Measurements from ENCODE around the gene ESRRA.

The ESRRA gene

DNA sequence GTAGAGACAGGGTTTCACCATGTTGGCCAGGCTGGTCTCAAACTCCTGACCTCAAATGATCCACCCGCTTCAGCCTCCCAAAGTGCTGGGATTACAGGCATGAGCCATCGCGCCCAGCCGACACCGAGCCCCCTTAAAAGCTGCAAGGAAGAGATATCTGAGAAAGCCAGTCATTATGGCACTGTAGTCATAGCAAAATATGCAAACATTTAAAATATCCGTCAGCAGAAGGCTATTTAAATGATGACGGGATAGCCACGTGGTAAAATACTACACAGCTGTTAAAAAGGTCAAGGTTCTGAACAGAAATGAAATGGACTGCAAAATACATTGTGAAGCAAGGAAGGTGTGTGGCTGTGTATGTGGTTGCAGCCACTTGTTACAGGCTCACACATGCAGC, 28.2 kb downstream of the ESRRA start:
- no peak for DNase-seq

DNA sequence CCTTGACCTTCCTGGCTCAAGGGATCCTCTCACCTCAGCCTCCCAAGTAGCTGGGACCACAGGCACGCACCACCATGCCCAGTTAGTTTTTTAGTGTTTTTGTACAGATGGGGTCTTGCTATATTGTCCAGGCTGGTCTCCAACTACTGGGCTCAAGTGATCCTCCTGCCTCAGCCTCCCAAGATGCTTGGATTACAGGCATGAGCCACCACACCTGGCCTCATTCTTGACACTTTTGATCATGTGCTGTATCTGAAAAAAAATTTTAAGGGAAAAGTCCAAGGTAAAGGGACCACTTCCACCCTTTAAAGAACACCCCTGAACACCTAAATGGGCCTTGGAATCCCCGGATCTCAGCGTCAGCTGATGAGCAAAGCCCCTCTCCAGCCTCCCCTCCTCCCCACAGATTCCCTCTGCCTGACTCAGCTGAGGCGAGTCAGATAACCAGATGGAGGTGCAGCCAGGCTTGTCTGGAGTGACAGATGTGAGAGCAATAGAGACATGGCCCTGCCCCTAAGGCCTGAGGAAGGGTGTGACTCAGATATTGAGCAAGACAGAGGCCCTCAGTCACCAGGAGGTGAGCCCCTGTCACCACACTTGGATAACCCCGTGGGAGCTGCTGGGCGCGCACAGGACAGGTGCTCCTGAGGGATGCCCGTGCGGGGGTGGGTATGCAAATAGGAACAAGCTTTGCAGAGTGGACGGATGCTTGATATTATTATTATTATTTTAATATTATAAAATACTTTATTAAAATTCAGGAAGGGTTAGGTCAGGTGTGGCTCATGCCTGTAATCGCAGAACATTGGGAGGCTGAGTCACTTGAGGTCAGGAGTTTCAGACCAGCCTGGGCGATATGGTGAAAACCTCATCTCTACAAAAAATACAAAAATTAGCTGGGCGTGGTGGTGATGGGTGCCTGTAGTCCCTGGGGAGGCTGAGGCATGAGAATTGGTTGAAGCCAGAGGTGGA, 29.7 kb downstream of the ESRRA start:
- peak; percentile 88 for DNase-seq

DNA sequence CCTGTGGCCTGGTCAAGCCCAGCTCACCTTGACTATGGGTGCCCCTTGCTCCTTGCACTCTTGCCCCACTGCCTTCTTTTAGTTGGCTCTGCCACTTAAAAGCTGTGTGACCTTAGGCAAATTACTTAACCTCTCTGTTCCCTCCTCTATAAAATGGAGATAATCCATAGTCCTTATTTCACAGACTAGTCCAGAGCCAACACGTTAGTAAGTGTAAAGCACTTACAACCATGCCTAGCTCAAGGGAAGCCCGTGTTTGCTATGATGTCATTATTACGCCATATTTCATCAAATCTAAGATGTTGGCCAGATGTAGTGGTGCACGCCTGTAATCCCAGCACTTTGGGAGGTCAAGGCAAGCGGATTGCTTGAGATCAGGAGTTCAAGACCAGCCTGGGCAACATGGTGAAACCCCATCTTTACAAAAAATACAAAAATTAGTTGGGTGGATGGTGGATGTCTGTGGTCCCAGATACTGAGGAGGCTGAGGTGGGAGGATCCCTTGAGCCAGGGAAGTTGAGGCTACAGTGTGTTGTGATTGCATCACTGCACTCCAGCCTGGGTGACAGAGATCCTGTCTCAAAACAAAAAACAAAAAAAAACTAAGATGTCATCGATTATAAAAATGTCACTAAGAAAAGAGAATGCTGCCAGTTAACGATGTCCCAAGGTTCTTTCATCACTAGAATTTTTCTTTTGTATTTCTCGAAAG, 32.4 kb downstream of the ESRRA start:
- DNase-seq, result no peak

DNA sequence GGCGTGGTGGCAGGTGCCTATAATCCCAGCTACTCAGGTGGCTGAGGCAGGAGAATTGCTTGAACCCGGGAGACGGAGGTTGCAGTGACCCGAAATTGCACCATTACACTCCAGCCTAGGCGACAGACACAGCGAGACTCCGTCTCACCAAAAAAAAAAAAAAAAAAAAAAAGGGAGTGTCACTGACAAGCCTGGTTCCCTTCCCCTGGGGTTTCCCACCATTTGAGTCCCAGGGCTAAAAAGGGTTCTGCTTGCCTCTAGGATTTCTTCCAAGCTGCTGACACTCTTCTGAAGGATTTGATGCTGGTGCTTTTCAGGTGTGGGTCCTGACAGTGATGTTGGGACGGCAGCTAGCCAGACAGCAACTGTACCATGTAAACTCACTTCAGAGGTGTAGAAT, 33.4 kb downstream of the ESRRA start:
- no peak for DNase-seq

DNA sequence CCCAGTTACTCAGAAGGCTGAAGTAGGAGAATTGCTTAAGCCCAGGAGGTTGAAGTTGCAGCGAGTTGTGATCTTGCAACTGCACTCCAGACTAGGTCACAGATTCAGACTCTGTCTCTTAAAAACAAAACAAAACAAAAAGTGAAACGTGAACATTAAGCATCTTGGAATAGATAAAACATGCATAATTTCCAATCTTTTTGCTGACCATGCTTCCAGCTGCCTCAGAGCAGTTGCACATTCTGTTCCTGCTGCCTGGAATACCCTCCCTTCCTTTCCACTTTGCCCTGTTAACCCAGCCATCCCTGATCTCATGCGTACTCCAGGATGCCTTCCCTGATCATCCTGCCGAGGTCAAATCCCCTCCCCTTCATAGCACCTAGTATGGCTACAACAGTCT, 34.0 kb downstream of the ESRRA start:
- DNase-seq, result no peak

DNA sequence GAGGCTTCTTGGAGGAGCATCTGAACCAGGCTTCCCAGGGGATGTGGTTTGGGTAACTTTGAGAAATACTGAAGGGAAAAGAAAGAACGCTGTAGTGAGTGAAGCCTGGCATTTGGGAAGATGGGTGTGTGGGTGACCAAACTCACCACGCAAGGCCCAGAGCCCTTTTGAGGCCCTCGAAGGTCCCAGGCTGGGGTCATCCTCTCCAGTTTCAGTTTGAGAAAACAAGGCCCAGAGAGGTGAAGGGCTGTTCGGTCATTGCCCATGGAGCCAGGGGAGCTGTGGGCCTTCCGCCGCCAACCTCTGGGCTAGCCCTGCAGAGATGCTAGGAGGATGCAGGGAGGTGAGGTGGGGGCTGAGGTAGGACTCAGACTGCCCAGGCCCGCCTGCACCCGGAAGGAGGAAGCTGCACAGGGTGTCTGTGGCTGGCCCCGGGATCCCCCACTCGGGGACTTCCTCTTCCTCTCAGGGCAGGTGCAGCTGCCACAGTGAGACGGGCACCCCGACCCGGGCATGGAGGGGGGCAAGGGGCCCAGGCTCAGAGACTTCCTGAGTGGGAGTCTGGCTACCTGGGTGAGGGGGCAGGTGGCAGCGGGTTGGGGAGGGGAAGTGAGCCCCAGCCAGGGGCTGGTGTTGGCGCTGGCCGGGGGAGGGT, 34.6 kb downstream of the ESRRA start, which contains the start of gene CCDC88B:
Gene CCDC88B, plus strand, starts transcription at position 451 of the 655 bp plus-strand sequence. Its CDS starts 63 bp downstream, at position 514.
- no peak for DNase-seq

DNA sequence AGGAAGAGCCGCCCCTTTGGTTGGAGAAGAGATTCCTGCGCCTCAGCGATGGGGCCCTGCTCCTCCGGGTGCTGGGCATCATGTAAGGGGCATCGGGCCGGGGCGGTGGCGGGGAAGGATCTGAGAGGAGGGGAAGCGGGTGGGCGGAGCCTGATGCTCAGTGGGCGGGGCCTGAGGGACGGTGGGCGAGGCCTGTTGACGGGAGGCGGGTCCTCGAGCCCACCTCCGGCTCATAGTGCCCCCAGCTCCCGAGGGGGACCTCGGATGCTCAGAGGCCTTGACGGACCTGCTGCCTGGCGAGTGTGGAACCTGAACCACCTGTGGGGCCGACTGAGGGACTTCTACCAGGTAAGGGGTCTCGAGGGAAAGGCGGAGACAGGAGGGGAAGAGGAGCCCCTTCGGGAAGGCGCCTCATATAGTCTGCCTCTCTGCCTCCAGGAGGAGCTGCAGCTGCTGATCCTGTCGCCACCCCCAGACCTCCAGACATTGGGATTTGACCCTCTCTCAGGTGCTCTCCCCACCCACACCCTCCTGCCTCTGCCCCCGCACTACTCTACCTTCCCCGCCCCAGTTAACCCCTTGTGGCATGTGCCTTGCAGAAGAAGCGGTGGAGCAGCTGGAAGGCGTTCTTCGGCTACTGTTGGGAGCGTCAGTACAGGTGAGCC, 35.5 kb downstream of the ESRRA start:
- DNase-seq, result no peak

DNA sequence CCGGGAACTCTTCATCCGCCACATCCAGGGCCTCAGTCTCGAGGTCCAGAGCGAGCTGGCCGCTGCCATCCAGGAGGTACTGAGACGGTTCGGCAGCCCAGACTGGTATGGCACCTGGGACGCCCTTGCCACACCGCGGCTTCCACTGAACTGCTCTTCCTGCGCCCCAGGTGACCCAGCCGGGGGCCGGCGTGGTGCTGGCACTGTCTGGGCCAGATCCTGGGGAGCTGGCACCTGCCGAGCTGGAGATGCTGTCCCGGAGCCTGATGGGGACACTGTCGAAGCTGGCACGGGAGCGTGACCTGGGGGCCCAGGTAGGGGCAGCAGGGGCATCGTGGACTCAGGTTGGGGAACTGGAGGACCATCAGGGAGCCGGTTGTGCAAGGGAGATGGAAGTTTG, 36.1 kb downstream of the ESRRA start:
- DNase-seq, result no peak

DNA sequence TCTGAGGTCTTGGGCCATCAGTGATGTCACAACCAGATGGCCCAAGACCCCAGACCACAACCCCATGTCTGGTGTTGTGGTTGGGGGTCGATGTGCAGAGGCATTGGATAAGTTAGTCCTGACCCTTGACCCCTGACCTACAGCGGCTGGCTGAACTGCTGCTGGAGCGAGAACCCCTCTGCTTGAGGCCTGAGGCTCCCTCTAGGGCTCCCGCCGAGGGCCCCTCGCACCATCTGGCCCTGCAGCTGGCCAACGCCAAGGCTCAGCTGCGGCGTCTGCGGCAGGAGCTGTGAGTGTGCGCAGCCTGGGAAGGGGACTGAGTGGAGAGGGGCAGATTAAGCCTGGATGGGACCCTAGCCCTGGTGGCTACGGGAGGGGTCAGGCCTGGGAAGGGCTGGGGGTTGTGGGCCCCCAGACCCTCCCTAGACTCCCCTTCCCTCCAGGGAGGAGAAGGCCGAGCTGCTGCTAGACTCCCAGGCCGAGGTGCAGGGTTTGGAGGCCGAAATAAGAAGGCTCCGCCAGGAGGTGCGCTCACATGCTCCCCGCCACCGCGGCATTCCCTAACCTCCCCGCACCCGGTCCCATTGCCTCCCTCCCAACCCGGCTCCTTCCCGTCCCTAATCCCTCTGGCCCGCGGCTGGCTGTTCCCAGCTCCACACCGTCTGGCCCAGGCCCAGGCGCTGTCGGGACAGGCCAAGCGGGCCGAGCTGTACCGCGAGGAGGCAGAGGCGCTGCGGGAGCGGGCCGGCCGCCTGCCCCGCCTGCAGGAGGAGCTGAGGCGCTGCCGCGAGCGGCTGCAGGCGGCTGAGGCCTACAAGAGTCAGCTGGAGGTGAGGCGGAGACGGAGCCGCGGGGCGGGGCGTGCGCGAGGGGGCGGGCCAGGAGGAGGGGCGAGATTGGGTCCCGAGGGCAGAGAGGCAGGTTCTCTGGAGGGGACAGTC, 36.8 kb downstream of the ESRRA start:
- peak; percentile 87 for DNase-seq

DNA sequence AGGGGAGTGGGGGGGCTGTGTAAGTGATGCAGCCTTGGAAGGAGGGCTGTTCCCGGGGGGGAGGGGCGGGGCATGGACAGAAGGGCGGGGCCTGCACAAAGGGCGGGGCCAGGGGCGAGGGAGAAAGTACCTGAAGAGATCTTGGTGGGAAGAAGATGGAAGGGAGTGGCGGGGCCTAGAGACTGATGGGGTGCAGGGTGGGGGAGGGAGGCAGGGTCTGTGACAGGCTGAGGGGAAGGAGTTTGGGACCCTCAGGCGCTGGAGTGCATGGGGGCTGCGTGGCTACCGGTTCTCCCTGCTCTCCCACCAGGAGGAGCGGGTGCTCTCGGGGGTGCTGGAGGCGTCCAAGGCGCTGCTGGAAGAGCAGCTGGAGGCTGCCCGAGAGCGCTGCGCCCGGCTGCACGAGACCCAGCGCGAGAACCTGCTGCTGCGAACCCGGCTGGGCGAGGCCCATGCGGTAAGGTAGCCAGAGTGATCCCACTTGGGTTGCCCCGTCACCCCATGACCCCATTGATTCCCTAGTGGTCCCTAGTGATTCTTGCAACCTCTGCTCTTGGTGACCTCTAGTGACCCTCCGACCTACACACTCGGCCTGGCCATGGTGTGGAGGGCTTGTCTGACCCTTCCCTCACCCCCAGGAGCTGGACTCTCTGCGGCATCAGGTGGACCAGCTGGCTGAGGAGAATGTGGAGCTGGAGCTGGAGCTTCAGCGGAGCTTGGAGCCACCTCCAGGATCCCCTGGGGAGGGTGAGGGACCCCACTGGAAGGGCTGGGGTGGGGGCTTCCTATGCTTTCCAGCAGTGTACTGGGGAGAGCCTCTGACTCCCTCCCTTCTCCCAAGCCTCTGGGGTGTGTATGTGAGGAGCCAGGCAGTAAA, 37.8 kb downstream of the ESRRA start:
- DNase-seq, result no peak

DNA sequence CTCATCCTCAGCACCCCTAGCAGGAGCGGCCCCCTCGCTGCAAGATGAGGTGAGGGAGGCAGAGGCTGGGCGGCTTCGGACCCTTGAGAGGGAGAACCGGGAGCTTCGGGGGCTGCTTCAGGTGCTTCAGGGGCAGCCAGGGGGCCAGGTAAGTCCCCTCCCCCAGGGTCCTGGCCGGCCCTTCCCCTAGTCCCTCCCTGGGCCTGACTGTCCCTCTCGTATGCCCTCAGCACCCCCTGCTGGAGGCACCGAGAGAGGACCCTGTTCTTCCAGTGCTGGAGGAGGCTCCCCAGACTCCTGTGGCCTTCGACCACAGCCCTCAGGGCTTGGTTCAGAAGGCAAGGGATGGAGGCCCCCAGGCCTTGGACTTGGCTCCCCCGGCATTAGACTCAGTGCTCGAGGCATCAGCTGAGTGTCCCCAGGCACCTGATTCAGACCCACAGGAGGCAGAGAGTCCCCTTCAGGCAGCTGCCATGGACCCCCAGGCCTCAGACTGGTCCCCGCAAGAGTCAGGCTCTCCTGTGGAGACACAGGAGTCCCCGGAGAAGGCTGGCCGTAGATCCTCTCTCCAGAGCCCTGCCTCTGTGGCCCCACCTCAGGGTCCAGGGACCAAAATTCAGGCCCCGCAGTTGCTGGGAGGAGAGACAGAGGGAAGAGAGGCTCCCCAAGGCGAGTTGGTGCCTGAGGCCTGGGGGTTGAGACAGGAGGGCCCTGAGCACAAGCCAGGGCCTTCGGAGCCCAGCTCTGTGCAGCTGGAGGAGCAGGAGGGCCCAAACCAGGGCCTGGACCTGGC, 38.6 kb downstream of the ESRRA start:
- no peak for DNase-seq

DNA sequence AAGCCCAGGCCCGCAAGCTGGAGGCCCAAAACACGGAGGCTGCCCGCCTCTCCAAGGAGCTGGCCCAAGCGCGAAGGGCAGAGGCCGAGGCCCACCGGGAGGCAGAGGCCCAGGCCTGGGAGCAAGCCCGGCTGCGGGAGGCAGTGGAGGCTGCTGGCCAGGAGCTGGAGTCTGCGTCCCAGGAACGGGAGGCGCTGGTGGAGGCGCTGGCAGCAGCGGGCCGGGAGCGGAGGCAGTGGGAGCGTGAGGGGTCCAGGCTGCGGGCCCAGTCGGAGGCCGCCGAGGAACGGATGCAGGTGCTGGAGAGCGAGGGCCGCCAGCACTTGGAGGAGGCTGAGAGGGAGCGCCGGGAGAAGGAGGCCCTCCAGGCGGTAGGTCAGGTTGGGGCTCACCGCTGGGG, 39.5 kb downstream of the ESRRA start:
- DNase-seq, result no peak

DNA sequence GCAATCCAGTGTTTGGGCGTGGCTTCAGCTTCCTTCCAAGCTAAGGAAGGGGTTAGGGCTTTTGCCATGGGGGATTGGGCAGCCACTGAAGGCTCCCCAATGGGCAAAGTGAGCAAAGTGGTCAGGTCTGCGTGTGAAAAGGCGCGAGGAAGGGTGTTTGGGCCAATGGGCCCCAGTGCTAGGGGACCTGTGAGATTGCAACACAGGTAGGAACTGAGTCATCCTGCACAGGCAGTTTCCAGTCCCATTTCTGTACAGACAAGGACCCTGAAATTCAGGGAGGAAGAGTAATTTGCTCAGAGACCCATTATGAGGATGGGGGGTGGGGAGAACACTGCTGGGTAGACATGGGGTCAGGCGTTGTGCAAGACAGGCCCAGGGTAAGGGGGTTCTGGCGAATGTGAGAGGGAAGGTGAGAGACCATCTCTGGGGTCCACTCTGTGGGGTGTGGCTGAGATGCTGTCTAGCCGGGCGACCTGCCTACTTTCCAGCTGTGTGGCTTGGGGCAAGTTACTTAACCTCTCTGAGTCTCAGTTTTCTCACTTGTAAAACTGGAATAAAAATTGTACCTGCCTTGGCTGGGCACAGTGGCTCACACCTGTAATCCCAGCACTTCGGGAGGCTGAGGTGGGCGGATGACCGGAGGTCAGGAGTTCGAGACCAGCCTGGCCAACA, 42.0 kb downstream of the ESRRA start:
- no peak for DNase-seq

DNA sequence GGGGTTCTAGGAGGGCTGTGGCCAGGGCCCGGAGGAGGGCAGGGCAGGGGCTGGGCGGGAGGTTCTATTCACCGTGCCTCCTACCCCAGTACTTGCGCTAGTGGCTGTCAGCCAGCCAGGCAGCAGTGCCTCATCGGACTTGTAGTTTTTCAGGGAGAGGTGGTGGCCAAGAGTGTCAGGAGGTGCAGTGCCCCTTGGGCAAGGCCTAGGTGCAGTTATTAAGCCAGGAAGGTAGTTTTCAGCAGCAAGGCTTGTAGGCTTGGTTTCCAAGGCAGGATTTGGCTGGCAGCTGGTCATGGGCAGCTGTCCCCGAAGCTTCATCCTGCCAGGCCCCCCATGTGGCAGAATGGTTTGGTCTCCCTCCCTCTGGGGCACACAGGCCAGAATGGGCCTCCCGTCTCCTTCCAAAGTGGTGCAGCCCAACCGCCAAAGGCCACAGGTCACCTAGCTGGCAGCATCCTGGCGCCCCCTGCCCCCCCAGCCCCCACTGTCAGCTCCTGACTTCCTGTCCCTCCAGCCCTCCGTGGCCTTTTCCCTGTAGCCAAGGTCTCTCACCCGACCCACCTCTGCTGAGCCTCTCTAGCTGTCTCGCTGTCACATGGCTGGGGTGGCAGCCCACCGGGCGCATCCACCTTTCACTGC, 43.2 kb downstream of the ESRRA start:
- DNase-seq, result no peak

DNA sequence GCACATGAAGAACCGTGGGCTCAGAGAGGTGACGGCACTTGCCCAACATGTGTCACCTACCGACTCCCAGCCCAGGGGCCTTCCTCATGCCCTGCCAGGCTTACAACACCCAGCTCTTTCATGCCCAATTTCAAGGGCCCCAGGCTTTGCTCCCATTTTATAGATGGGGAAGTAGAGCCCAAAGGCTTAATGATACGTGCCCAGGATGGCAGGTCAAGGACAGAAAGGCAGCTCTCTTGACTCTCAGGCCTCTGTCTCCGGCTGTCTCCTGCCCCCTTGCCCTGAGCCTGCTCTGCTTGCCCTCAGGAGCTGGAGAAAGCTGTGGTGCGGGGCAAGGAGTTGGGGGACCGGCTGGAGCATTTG, 43.7 kb downstream of the ESRRA start:
- DNase-seq, result no peak

DNA sequence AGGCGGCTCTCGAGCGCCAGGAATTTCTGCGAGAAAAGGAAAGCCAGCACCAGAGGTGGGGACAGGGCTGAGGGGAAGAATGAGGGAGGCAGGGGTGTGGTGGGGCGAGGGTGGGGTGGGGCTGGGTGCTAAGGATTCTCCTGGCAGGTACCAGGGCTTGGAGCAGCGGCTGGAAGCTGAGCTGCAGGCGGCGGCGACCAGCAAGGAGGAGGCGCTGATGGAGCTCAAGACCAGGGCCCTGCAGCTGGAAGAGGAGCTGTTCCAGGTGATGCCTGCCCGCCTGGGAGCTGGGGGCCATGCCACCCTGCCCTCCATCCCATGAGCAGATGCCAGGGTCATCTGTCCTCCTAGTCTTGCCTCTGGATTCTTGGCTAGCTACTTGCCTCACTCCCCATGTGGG, 44.1 kb downstream of the ESRRA start:
- no peak for DNase-seq

DNA sequence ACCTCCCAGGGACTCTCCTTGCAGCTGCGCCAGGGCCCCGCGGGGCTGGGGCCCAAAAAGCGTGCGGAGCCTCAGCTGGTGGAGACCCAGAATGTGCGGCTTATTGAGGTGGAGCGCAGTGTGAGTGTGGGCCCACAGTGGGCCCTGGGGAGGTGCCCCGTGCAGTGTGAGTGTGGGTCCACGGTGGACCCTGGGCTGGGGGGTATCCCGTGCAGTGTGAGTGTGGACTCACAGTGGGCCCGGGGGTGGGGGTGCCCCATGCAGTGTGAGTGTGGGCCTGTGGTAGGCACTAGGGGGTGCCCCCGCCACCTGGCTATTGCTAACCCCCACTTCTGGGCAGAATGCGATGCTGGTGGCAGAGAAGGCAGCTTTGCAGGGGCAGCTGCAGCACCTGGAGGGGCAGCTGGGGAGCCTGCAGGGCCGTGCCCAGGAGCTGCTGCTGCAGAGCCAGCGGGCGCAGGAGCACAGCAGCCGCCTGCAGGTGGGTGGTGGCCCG, 45.9 kb downstream of the ESRRA start:
- no peak for DNase-seq

All from fibroblast of skin of scalp (primary cell).